ENCODE measurements around the gene IMMP2L. TPM values are rescaled to one million over a fixed set of nuclear protein-coding genes. Genes with fewer than 3 reads are reported as not detected.

Gene IMMP2L
- total RNA-seq, 1 experiment from 2014 or later, result 17.2 TPM

- Histone ChIP-seq H3K9me2 (replicated peaks; ENCODE audit: insufficient read depth, low read length) (no peaks in the 10 kb centered on the region), H3K27ac (ENCODE audit: low read length) (no peak overlapping the region), H3K79me2 (ENCODE audit: low read length) (no peaks in the 10 kb centered on the region), H2AFZ (ENCODE audit: low read length) (no peak overlapping the region), H3K27me3 (ENCODE audit: low read length) (no peaks in the 10 kb centered on the region), H3K4me3 (ENCODE audit: low read length) (no peak overlapping the region), H3K4me1 (ENCODE audit: low read length) (no peaks in the 10 kb centered on the region), H4K20me1 (ENCODE audit: insufficient read depth, low read depth, low read length) (no peaks in the 10 kb centered on the region), H3K9ac (ENCODE audit: low read length) (no peak overlapping the region), H3K36me3 (ENCODE audit: insufficient read depth, low read length) (no peaks in the 10 kb centered on the region), H3K4me2 (ENCODE audit: low read depth, low read length, poor library complexity, severe bottlenecking) (no peak overlapping the region), H3K9me3 (ENCODE audit: low read length) (peaks cover 10% of the 10 kb centered on the region)
- DNase-seq, result no peak
These were observed 794.7 kb downstream of the IMMP2L start for GRCh38 chr7:110767550-110768110.

- no peaks in the 10 kb centered on the region for H3K27me3 ChIP-seq (ENCODE audit: low read length)
- H4K20me1 ChIP-seq (ENCODE audit: insufficient read depth, low read depth, low read length), result no peaks in the 10 kb centered on the region
- no peak for DNase-seq
- no peaks in the 10 kb centered on the region for H3K36me3 ChIP-seq (ENCODE audit: insufficient read depth, low read length)
- no peaks in the 10 kb centered on the region for H3K79me2 ChIP-seq (ENCODE audit: low read length)
- peaks cover 10% of the 10 kb centered on the region for H3K9me3 ChIP-seq (ENCODE audit: low read length)
- H2AFZ ChIP-seq (ENCODE audit: low read length), result no peak overlapping the region
- H3K9me2 ChIP-seq (replicated peaks; ENCODE audit: insufficient read depth, low read length), result no peaks in the 10 kb centered on the region
- H3K27ac ChIP-seq (ENCODE audit: low read length), result no peak overlapping the region
- H3K9ac ChIP-seq (ENCODE audit: low read length), result no peak overlapping the region
- no peaks in the 10 kb centered on the region for H3K4me1 ChIP-seq (ENCODE audit: low read length)
- H3K4me2 ChIP-seq (ENCODE audit: low read depth, low read length, poor library complexity, severe bottlenecking), result no peak overlapping the region
- no peak overlapping the region for H3K4me3 ChIP-seq (ENCODE audit: low read length)
These were observed 795.4 kb downstream of the IMMP2L start for GRCh38 chr7:110766864-110767263.

- H3K27ac ChIP-seq (ENCODE audit: low read length), result no peak overlapping the region
- no peaks in the 10 kb centered on the region for H3K36me3 ChIP-seq (ENCODE audit: insufficient read depth, low read length)
- H3K4me1 ChIP-seq (ENCODE audit: low read length), result no peaks in the 10 kb centered on the region
- H3K9me3 ChIP-seq (ENCODE audit: low read length), result peaks cover 7% of the 10 kb centered on the region; the same call in 1 of the 2 replicates
- no peaks in the 10 kb centered on the region for H3K79me2 ChIP-seq (ENCODE audit: low read length)
- H4K20me1 ChIP-seq (ENCODE audit: insufficient read depth, low read depth, low read length), result no peaks in the 10 kb centered on the region
- no peak for DNase-seq
- H3K9ac ChIP-seq (ENCODE audit: low read length), result no peak overlapping the region
- H2AFZ ChIP-seq (ENCODE audit: low read length), result no peak overlapping the region
- no peak overlapping the region for H3K4me3 ChIP-seq (ENCODE audit: low read length)
- no peaks in the 10 kb centered on the region for H3K9me2 ChIP-seq (replicated peaks; ENCODE audit: insufficient read depth, low read length)
- no peak overlapping the region for H3K4me2 ChIP-seq (ENCODE audit: low read depth, low read length, poor library complexity, severe bottlenecking)
- no peaks in the 10 kb centered on the region for H3K27me3 ChIP-seq (ENCODE audit: low read length)
These were observed 797.4 kb downstream of the IMMP2L start for GRCh38 chr7:110764852-110765251.

- H3K9ac ChIP-seq (ENCODE audit: low read length), result no peak overlapping the region
These were observed 799.6 kb downstream of the IMMP2L start for GRCh38 chr7:110762546-110763225.

GRCh38 chr7:110760341-110760740 lies 802.0 kb downstream of the IMMP2L start:
- no peaks in the 10 kb centered on the region for H4K20me1 ChIP-seq (ENCODE audit: insufficient read depth, low read depth, low read length)
- no peak for DNase-seq
- H3K9me2 ChIP-seq (replicated peaks; ENCODE audit: insufficient read depth, low read length), result 0 out of 2 replicates have a peak, but pooled peaks cover 3% of the 10 kb centered on the region
- no peaks in the 10 kb centered on the region for H3K79me2 ChIP-seq (ENCODE audit: low read length)
- no peak overlapping the region for H3K4me3 ChIP-seq (ENCODE audit: low read length)
- no peaks in the 10 kb centered on the region for H3K36me3 ChIP-seq (ENCODE audit: insufficient read depth, low read length)
- no peak overlapping the region for H3K27ac ChIP-seq (ENCODE audit: low read length)
- no peaks in the 10 kb centered on the region for H3K4me1 ChIP-seq (ENCODE audit: low read length)
- H3K27me3 ChIP-seq (ENCODE audit: low read length), result no peaks in the 10 kb centered on the region
- no peak overlapping the region for H3K9ac ChIP-seq (ENCODE audit: low read length)
- H3K9me3 ChIP-seq (ENCODE audit: low read length), result peaks cover 5% of the 10 kb centered on the region
- no peak overlapping the region for H3K4me2 ChIP-seq (ENCODE audit: low read depth, low read length, poor library complexity, severe bottlenecking)
- H2AFZ ChIP-seq (ENCODE audit: low read length), result no peak overlapping the region

More at GRCh38 chr7:110762546-110763225, 799.6 kb downstream of the IMMP2L start:
- no peak for DNase-seq
- Histone ChIP-seq H4K20me1 (ENCODE audit: insufficient read depth, low read depth, low read length) (no peaks in the 10 kb centered on the region), H3K9me3 (ENCODE audit: low read length) (peaks cover 3% of the 10 kb centered on the region), H3K9me2 (replicated peaks; ENCODE audit: insufficient read depth, low read length) (0 out of 2 replicates have a peak, but pooled peaks cover 3% of the 10 kb centered on the region), H3K27me3 (ENCODE audit: low read length) (no peaks in the 10 kb centered on the region), H3K27ac (ENCODE audit: low read length) (no peak overlapping the region), H3K4me1 (ENCODE audit: low read length) (no peaks in the 10 kb centered on the region), H3K36me3 (ENCODE audit: insufficient read depth, low read length) (no peaks in the 10 kb centered on the region), H3K4me3 (ENCODE audit: low read length) (no peak overlapping the region), H3K79me2 (ENCODE audit: low read length) (no peaks in the 10 kb centered on the region), H3K4me2 (ENCODE audit: low read depth, low read length, poor library complexity, severe bottlenecking) (no peak overlapping the region), H2AFZ (ENCODE audit: low read length) (no peak overlapping the region)

- Histone ChIP-seq H2AFZ (ENCODE audit: low read length) (no peak overlapping the region), H3K27me3 (ENCODE audit: low read length) (no peaks in the 10 kb centered on the region), H3K9ac (ENCODE audit: low read length) (no peak overlapping the region), H3K27ac (ENCODE audit: low read length) (no peak overlapping the region), H4K20me1 (ENCODE audit: insufficient read depth, low read depth, low read length) (no peaks in the 10 kb centered on the region), H3K4me3 (ENCODE audit: low read length) (no peak overlapping the region), H3K79me2 (ENCODE audit: low read length) (no peaks in the 10 kb centered on the region), H3K9me3 (ENCODE audit: low read length) (peaks cover 3% of the 10 kb centered on the region), H3K4me2 (ENCODE audit: low read depth, low read length, poor library complexity, severe bottlenecking) (no peak overlapping the region), H3K9me2 (replicated peaks; ENCODE audit: insufficient read depth, low read length) (0 out of 2 replicates have a peak, but pooled peaks cover 3% of the 10 kb centered on the region), H3K36me3 (ENCODE audit: insufficient read depth, low read length) (no peaks in the 10 kb centered on the region), H3K4me1 (ENCODE audit: low read length) (no peaks in the 10 kb centered on the region)
- no peak for DNase-seq
These were observed 803.2 kb downstream of the IMMP2L start for GRCh38 chr7:110759069-110759468.

GRCh38 chr7:110754649-110755048 lies 807.6 kb downstream of the IMMP2L start:
- Histone ChIP-seq H3K9ac (ENCODE audit: low read length) (no peak overlapping the region), H4K20me1 (ENCODE audit: insufficient read depth, low read depth, low read length) (no peaks in the 10 kb centered on the region), H3K27ac (ENCODE audit: low read length) (no peak overlapping the region), H3K79me2 (ENCODE audit: low read length) (no peaks in the 10 kb centered on the region), H2AFZ (ENCODE audit: low read length) (no peak overlapping the region), H3K36me3 (ENCODE audit: insufficient read depth, low read length) (no peaks in the 10 kb centered on the region), H3K4me3 (ENCODE audit: low read length) (no peak overlapping the region), H3K9me2 (replicated peaks; ENCODE audit: insufficient read depth, low read length) (0 out of 2 replicates have a peak, but pooled peaks cover 3% of the 10 kb centered on the region), H3K9me3 (ENCODE audit: low read length) (peaks cover 3% of the 10 kb centered on the region), H3K27me3 (ENCODE audit: low read length) (no peaks in the 10 kb centered on the region), H3K4me1 (ENCODE audit: low read length) (no peaks in the 10 kb centered on the region), H3K4me2 (ENCODE audit: low read depth, low read length, poor library complexity, severe bottlenecking) (no peak overlapping the region)
- DNase-seq, result no peak

- Histone ChIP-seq H3K79me2 (ENCODE audit: low read length) (no peaks in the 10 kb centered on the region), H2AFZ (ENCODE audit: low read length) (no peak overlapping the region), H4K20me1 (ENCODE audit: insufficient read depth, low read depth, low read length) (no peaks in the 10 kb centered on the region), H3K4me3 (ENCODE audit: low read length) (no peak overlapping the region), H3K4me1 (ENCODE audit: low read length) (no peaks in the 10 kb centered on the region), H3K4me2 (ENCODE audit: low read depth, low read length, poor library complexity, severe bottlenecking) (no peak overlapping the region), H3K9me3 (ENCODE audit: low read length) (peaks cover 3% of the 10 kb centered on the region; the same call in 1 of the 2 replicates), H3K27me3 (ENCODE audit: low read length) (no peaks in the 10 kb centered on the region), H3K9me2 (replicated peaks; ENCODE audit: insufficient read depth, low read length) (no peaks in the 10 kb centered on the region), H3K36me3 (ENCODE audit: insufficient read depth, low read length) (no peaks in the 10 kb centered on the region), H3K27ac (ENCODE audit: low read length) (no peak overlapping the region), H3K9ac (ENCODE audit: low read length) (no peak overlapping the region)
- DNase-seq, result no peak
These were observed 811.2 kb downstream of the IMMP2L start for GRCh38 chr7:110750931-110751605.

All from Karpas-422 (cell line).